Tibial nerve (tissue), 4 donors: ENCODE measurements around the gene KRT3.

Source experiments
- EP300 ChIP-seq, 2 donors: sonication (generic); formaldehyde crosslinking; IDR thresholded peaks; one replicate each; pipeline ENCODE4 v1.6.1; 2017; ENCODE audit warnings: antibody characterized with exemption in 2 of 2, mild to moderate bottlenecking in 1 of 2
- POLR2A ChIP-seq, 2 donors: fragments of 450-650 bp; IDR thresholded peaks; one replicate each; pipeline ENCODE4 v1.6.1; 2017; ENCODE audit warnings: antibody characterized with exemption in 2 of 2, mild to moderate bottlenecking in 2 of 2, moderate library complexity in 2 of 2
- TF ChIP-seq, protein P1 (sequence below), 5 experiments: fragments of 200-600 bp in 3 of 5; fragments of 450-650 bp in 2 of 5; sonication (generic) in 3 of 5; IDR thresholded peaks; one replicate each; pipeline ENCODE4 v1.5.1; 2016 to 2019; ENCODE audit warnings: antibody characterized with exemption in 5 of 5, mild to moderate bottlenecking in 3 of 5, moderate library complexity in 2 of 5

DNA sequence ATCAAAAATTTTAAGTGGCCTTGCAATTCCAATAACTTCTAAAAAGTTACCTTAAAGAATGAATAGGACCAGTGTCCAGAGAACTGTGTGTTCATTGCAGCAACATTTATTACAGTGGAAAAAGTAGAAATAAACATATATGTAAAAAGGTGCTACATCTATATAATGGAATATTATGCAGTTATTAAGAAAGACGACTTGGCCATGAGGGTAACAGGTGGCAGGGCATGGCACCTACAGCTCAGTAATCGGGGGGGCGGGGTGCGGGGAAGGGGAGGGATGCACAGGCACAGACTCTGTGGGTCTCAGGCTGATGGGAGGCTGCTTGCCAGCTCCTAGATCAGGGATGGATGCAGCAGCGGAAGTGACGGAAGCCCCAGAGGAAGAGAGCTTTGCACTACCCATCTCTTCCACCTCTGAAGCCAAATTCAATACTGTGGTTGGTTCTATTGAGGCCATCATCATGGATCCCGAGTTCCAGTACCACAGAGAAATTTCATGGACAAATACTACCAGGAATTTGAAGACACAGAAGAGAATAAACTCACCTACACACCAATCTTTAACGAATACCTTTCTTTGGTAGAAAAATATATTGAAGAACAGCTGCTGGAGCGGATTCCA, 32.8 kb downstream of the KRT3 start:
- TF ChIP-seq, protein P1, sequence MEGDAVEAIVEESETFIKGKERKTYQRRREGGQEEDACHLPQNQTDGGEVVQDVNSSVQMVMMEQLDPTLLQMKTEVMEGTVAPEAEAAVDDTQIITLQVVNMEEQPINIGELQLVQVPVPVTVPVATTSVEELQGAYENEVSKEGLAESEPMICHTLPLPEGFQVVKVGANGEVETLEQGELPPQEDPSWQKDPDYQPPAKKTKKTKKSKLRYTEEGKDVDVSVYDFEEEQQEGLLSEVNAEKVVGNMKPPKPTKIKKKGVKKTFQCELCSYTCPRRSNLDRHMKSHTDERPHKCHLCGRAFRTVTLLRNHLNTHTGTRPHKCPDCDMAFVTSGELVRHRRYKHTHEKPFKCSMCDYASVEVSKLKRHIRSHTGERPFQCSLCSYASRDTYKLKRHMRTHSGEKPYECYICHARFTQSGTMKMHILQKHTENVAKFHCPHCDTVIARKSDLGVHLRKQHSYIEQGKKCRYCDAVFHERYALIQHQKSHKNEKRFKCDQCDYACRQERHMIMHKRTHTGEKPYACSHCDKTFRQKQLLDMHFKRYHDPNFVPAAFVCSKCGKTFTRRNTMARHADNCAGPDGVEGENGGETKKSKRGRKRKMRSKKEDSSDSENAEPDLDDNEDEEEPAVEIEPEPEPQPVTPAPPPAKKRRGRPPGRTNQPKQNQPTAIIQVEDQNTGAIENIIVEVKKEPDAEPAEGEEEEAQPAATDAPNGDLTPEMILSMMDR (IDR thresholded peaks at IDR 0.05), result no peak
- no peak for TF ChIP-seq EP300 (IDR thresholded peaks at IDR 0.05)
- TF ChIP-seq POLR2A (IDR thresholded peaks at IDR 0.05), result no peak
